Upper lobe of left lung (tissue), 6 donors: Measurements from ENCODE around the gene SH2B2. TPM values are rescaled to one million over a fixed set of nuclear protein-coding genes. Genes with fewer than 3 reads are reported as not detected.

ENCODE experiments used
- ATAC-seq, 2 donors: fragments of 200-7000 bp; cut with Tn5 transposase; one replicate each; pipeline ENCODE4 v1.9.1; 2022; ENCODE audit warnings: mild to moderate bottlenecking in 2 of 2, moderate library complexity in 2 of 2; ENCODE audit not compliant: low FRiP score in 2 of 2
- DNase-seq, 2 donors: peaks; one replicate each; pipeline ENCODE4 v3.0.0-alpha.2; 2019 to 2020
- H3K27ac ChIP-seq, 4 donors: fragments of 200-600 bp; sonication (generic); one replicate each; pipeline ENCODE4 v1.5.1; 2016 to 2019
- H3K27me3 ChIP-seq, 4 donors: fragments of 200-600 bp; sonication (generic); one replicate each; pipeline ENCODE4 v1.5.1; 2017 to 2019
- H3K36me3 ChIP-seq, 4 donors: fragments of 200-600 bp; sonication (generic); one replicate each; pipeline ENCODE4 v1.5.1; 2016 to 2019
- H3K4me1 ChIP-seq, 4 donors: fragments of 200-600 bp; sonication (generic); one replicate each; pipeline ENCODE4 v1.5.1; 2018 to 2019
- H3K4me3 ChIP-seq, 4 donors: fragments of 200-600 bp; sonication (generic); one replicate each; pipeline ENCODE4 v1.5.1; 2017 to 2019; ENCODE audit warnings: mild to moderate bottlenecking in 2 of 4, moderate library complexity in 1 of 4
- H3K9me3 ChIP-seq, 4 donors: fragments of 200-600 bp; sonication (generic); one replicate each; pipeline ENCODE4 v1.5.1; 2018 to 2019
- EP300 ChIP-seq, 4 donors: sonication (generic); formaldehyde crosslinking; IDR thresholded peaks; one replicate each; pipeline ENCODE4 v1.5.1; 2017; ENCODE audit warnings: antibody characterized with exemption in 4 of 4, control low read depth in 2 of 4
- POLR2A ChIP-seq, 4 donors: fragments of 450-650 bp; IDR thresholded peaks; one replicate each; pipeline ENCODE4 v1.5.1; 2016 to 2017; ENCODE audit warnings: antibody characterized with exemption in 4 of 4, mild to moderate bottlenecking in 2 of 4
- POLR2AphosphoS5 ChIP-seq, 2 donors: sonication (generic); formaldehyde crosslinking; IDR thresholded peaks; one replicate each; pipeline ENCODE4 v1.5.1; 2017; ENCODE audit warnings: antibody characterized with exemption in 2 of 2
- WGBS, 2 donors: methylation state at CpG; one replicate each; pipeline ENCODE4 v1.1.5; 2017 to 2018; 5-methylcytosine and 5-hydroxymethylcytosine counted together
- total RNA-seq, 6 donors: library from RNA; depleted of rRNA in 4 of 6; stranded (reverse); fragments of >200 nt in 4 of 6; gene quantifications; one replicate each; pipeline versions ENCODE4 v1.1.0 to v1.2.1, GENCODE V29; 2016 to 2021
- TF ChIP-seq, protein P1 (sequence below), 6 experiments: fragments of 450-650 bp in 4 of 6; fragments of 200-600 bp in 2 of 6; sonication (generic) in 2 of 6; IDR thresholded peaks; one replicate each; pipeline ENCODE4 v1.5.1; 2016 to 2019; ENCODE audit warnings: antibody characterized with exemption in 6 of 6
- donor health status: DM: no; HTN: no; CAD: no; lungs with moderate emphysema.
- donor health status: DM: no; HTN: yes; CAD: no; lungs with severe emphysema.

Gene SH2B2
- total RNA-seq, result 10 to 100 TPM in 2 of 6 donors, 1 to 10 TPM in 4; 6.3 to 16.4 (median 9.0) TPM

GRCh38 chr7:102286237-102287110 is at the start of gene SH2B2:
Gene SH2B2, plus strand, starts transcription at chr7:102286868. Its CDS starts 13,683 bp downstream, at chr7:102300551.
- ATAC-seq (peak; percentile 56 to 86), DNase-seq (peak; percentile 90 to 92)
- H3K27ac ChIP-seq, result peak within 1 kb of the TSS; percentile 94 to 98 (median 94)
- H3K9me3 ChIP-seq, result no peaks in the 10 kb centered on the region
- no peaks in the 10 kb centered on the region for H3K27me3 ChIP-seq
- no peaks in the 10 kb centered on the region for H3K36me3 ChIP-seq
- H3K4me3 ChIP-seq, result peak within 1 kb of the TSS; percentile 83 to 96 (median 90)
- H3K4me1 ChIP-seq, result peaks cover 30 to 41% (median 33%) of the 10 kb centered on the region in 4 donors
- peak in 1 of 4 donors; percentile 50 for TF ChIP-seq EP300 (IDR thresholded peaks at IDR 0.05)
- peak; percentile 39 to 80 (median 66) for TF ChIP-seq POLR2A (IDR thresholded peaks at IDR 0.05)
- TF ChIP-seq, protein P1, sequence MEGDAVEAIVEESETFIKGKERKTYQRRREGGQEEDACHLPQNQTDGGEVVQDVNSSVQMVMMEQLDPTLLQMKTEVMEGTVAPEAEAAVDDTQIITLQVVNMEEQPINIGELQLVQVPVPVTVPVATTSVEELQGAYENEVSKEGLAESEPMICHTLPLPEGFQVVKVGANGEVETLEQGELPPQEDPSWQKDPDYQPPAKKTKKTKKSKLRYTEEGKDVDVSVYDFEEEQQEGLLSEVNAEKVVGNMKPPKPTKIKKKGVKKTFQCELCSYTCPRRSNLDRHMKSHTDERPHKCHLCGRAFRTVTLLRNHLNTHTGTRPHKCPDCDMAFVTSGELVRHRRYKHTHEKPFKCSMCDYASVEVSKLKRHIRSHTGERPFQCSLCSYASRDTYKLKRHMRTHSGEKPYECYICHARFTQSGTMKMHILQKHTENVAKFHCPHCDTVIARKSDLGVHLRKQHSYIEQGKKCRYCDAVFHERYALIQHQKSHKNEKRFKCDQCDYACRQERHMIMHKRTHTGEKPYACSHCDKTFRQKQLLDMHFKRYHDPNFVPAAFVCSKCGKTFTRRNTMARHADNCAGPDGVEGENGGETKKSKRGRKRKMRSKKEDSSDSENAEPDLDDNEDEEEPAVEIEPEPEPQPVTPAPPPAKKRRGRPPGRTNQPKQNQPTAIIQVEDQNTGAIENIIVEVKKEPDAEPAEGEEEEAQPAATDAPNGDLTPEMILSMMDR (IDR thresholded peaks at IDR 0.05), result peak in 2 of 6 experiments; percentile 25 to 26
- TF ChIP-seq POLR2AphosphoS5 (IDR thresholded peaks at IDR 0.05), result peak; percentile 58 to 70
- WGBS, 2 donors, result 0 to 1% methylated on average over 1 to 28 of the region's 116 CpGs

- H3K4me1 ChIP-seq, result no peaks in the 10 kb centered on the region
- 98% methylated on average over 21 to 33 of the region's 35 CpGs for WGBS, 2 donors
- H3K4me3 ChIP-seq, result no peak overlapping the region
- no peaks in the 10 kb centered on the region for H3K9me3 ChIP-seq
- no peak overlapping the region for H3K27ac ChIP-seq
- peaks cover 7 to 70% (median 43%) of the 10 kb centered on the region in 4 donors for H3K36me3 ChIP-seq
- ATAC-seq (no peak), DNase-seq (peak in 1 of 2 donors; percentile 69)
- no peaks in the 10 kb centered on the region for H3K27me3 ChIP-seq
- TF ChIP-seq POLR2A (IDR thresholded peaks at IDR 0.05) (no peak), EP300 (IDR thresholded peaks at IDR 0.05) (no peak), POLR2AphosphoS5 (IDR thresholded peaks at IDR 0.05) (no peak)
- TF ChIP-seq, protein P1 (IDR thresholded peaks at IDR 0.05), result no peak
Measured at GRCh38 chr7:102239206-102239820, 47.4 kb upstream of the SH2B2 start.

- H3K27ac ChIP-seq, result no peak overlapping the region
- peaks cover 6 to 73% (median 35%) of the 10 kb centered on the region in 4 donors for H3K36me3 ChIP-seq
- no peaks in the 10 kb centered on the region for H3K9me3 ChIP-seq
- H3K4me3 ChIP-seq, result no peak overlapping the region
- H3K27me3 ChIP-seq, result no peaks in the 10 kb centered on the region
- no peaks in the 10 kb centered on the region for H3K4me1 ChIP-seq
- DNase-seq (no peak), ATAC-seq (no peak)
- no peak for TF ChIP-seq EP300 (IDR thresholded peaks at IDR 0.05)
- TF ChIP-seq POLR2AphosphoS5 (IDR thresholded peaks at IDR 0.05), result no peak
- TF ChIP-seq, protein P1 (IDR thresholded peaks at IDR 0.05), result no peak
- no peak for TF ChIP-seq POLR2A (IDR thresholded peaks at IDR 0.05)
- 83 to 93% methylated on average over 5 to 8 of the region's 8 CpGs for WGBS, 2 donors
Measured at GRCh38 chr7:102241431-102241830, 45.2 kb upstream of the SH2B2 start.

DNA sequence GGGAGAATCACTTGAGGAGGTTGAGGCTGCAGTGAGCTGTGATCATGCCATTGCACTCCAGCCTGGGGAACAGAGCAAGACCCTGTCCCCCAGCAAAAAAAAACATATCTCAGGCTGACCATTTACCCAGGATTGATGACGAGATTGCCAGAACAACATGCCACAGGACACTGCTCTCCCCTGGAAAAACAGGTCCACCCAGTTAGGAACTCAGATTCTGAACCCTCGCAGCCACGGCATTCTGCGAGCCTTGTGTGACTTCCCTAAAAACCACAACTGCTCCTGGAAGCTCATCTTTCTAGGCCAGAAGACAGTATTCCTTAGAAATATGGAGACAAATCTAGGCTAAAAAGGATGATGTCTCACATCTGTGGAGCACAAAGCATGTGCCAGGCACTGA is 42.1 kb upstream of the SH2B2 start:
- no peak for ATAC-seq
- no peak for DNase-seq
- H3K27ac ChIP-seq, result no peak overlapping the region
- no peaks in the 10 kb centered on the region for H3K4me1 ChIP-seq
- no peaks in the 10 kb centered on the region for H3K27me3 ChIP-seq
- H3K9me3 ChIP-seq, result no peaks in the 10 kb centered on the region
- TF ChIP-seq POLR2AphosphoS5 (IDR thresholded peaks at IDR 0.05) (no peak), POLR2A (IDR thresholded peaks at IDR 0.05) (no peak), EP300 (IDR thresholded peaks at IDR 0.05) (no peak)
- TF ChIP-seq, protein P1 (IDR thresholded peaks at IDR 0.05), result no peak
- WGBS, 2 donors, result 91% methylated on average over 4 of the region's 4 CpGs
- peaks cover 8 to 78% (median 36%) of the 10 kb centered on the region in 4 donors for H3K36me3 ChIP-seq
- H3K4me3 ChIP-seq, result no peak overlapping the region
